HG02588 (cell line): ENCODE data around the gene HPCA.

Experiments
- ATAC-seq: cut with Tn5 transposase; IDR thresholded peaks from one replicate; pipeline ENCODE4 v1.9.1; 2021; ENCODE audit warnings: mild to moderate bottlenecking, moderate library complexity; ENCODE audit not compliant: unreplicated experiment

The HPCA gene

GRCh38 chr1:32870615-32871363 lies 15.5 kb upstream of the HPCA start, which contains the start of gene FNDC5:
FNDC5 (minus strand) TSS chr1:32870912.
- ATAC-seq, result no peak

GRCh38 chr1:32871364-32872191 lies 14.7 kb upstream of the HPCA start:
- no peak for ATAC-seq

DNA sequence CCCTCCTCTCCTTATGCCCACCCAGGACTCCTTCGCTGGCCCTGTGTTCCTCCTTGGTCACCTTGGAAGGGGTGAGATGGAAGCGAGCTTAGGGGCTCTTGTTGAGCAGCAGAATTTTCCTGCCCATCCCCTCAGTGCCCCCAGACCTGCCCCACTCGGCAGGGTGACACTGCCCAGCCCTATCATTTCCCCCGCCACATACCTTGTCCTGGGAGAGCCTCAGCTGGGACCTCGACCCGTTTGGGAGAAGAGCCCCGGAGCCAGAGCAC lies 14.2 kb upstream of the HPCA start:
- ATAC-seq, result no peak

GRCh38 chr1:32873484-32873883 lies 12.8 kb upstream of the HPCA start:
- no peak for ATAC-seq

GRCh38 chr1:32874860-32875752 lies 11.2 kb upstream of the HPCA start:
- no peak for ATAC-seq

DNA sequence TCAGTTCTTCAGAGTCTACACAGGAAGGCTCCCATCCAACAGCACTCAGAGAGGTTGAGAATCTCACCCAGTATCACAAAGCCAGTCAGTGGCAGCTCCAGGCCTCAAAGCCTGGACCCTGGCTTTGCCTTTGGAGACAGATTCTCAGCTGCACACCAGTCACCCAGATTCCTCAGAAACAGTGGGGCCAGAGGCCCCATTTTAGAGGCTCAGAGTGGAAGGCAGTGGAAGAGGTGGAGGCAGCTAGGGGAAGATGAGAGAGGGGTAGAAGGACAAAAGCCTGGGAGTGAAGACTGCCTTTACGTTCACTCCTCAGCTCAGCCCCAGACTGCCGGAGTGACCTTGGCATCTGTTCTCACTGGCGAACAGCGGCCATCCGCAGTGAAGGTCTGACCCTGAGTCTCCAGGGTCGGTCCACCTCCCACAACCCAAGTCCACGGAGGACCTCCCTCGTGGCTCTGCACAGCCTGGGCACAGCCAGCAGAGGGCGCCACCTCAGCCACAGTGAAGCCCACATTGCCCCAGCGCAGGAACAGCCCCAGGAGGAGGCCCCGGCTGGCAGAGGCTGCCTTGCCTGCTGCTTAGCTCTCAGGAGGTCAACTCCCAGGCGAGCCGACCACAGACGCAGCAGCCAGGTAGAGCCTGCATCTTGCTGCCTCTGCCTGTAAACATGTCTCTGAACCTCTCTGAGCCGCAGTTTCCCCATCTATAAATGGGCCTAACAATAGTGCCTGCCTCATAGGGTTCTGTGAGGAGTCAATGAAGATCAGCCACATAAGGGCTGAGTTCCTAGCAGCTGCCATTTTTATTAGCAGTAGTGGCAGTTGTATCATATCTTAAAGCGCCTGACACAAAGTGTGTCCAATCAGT lies 9.7 kb upstream of the HPCA start:
- peak; percentile 50 for ATAC-seq

GRCh38 chr1:32877211-32878110 lies 8.8 kb upstream of the HPCA start:
- ATAC-seq, result no peak

DNA sequence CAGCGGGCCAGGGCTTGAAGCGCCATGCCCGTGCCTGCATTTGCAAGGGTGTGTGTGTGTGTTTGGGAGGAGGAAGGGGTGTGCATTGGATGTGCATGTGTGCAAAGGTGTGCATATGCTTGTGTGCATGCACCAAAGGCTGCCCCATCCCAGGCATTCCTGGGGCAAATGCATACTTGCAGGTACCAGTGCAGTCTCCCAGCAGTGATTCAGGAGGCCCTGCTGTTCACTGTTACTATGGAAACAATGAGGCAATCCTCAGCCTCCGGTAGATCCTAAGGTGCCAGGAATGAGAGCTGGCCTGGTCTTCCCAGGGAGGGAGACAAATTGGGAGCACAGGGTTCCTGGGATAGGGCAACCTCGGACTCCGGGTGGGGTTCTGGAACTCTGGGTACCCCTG lies 8.1 kb upstream of the HPCA start:
- ATAC-seq, result no peak

- ATAC-seq, result no peak
These were observed 7.7 kb upstream of the HPCA start for GRCh38 chr1:32878637-32879041.

GRCh38 chr1:32881291-32881690 lies 5.0 kb upstream of the HPCA start:
- ATAC-seq, result no peak

DNA sequence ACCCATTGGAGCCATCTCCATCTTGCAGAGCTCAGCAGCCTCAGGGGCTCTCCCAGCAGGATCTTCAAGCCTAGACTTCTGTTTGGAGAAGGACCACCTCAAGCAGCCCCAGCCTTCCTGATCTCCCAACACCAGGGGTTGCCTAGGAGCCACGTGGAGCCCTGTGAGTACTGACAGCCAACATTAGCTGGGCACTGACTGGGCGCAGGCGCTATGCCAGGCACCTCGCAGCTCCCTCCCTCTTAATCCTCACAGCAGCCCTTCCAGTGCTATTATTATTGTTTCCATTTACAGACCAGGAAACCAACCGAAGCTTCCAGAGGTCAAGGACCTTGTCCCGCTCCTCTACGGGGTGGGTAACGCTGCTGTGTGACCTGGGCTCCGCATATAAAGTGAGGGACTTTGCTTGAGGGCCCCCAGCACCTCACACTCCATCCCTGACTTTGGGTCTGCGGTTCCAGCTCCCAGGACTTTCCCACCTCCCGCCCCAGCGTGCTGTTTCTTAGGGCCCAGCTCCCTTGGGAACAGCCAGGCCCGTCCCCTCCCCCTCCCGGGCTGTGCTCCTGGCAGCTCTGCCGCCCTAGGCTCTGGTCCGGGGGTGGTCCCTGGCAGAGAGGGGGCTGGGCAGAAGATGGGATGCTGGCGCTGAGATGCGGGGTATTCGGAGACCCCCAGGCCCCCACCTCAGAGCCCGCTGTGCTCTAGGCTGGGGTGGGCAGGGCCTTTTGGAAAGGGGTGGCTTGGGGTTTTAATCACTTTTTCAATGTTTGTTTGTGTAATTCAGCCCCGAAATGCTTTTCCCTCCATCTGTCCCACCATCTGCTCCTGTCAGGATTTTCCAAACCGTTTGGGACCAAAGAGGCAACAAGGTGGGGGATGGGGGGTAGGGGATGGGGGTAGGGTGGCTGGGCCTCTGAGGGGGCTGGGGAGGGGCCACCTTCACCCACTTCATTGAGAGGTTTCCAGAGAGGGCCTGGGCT lies 4.1 kb upstream of the HPCA start:
- no peak for ATAC-seq

- no peak for ATAC-seq
These were observed 2.8 kb upstream of the HPCA start for GRCh38 chr1:32883338-32884031.

GRCh38 chr1:32884032-32884372 lies 2.3 kb upstream of the HPCA start:
- no peak for ATAC-seq

DNA sequence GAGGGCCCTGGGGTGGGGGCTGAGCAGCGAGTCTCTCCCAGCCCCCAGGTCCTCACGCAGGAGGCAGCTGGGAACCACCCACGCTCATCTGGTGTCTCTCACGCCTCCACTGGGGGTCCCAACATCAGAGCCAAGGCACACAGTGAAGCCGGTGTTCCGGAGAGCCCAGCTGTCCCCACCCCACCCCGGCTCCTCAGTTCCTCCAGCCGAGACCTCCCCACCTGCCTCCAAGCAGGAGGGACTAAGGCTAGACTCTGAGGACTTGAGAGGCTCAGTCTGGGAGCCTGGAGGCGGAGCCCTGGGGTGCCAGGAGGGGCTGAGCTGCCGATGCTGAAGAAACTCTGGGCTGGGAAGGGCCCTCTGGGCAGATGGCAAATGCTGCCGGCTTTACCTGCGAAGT lies 1.6 kb upstream of the HPCA start:
- no peak for ATAC-seq

GRCh38 chr1:32885676-32886003 lies 651 bp upstream of the HPCA start:
- ATAC-seq, result no peak

- ATAC-seq, result no peak
These were observed 630 bp downstream of the HPCA start for GRCh38 chr1:32886828-32887414.

DNA sequence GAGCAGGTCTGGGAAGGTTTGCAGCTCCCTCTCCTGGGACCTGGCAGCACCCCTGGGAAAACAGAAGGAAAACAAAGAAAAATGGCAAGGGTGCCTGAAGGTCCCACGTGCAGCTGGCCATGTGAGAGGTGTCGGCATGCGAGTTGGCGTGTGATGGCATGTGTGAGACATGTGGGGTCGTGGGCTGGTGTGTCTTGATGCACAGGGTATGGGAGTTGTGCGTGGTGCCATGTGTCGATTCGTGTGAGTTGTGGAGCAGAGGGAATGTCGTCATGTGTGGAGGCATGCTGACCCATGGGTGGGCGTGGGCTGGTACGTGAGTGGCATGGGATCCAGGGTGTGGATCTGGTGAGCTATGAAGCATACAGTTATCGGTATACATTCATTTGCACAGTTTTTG lies 1.3 kb downstream of the HPCA start:
- no peak for ATAC-seq

- ATAC-seq, result no peak
These were observed 1.8 kb downstream of the HPCA start for GRCh38 chr1:32888134-32888533.
